Psoas muscle (tissue), 8 donors: ENCODE measurements around the gene KLF9. TPM values are rescaled to one million over a fixed set of nuclear protein-coding genes. Genes with fewer than 3 reads are reported as not detected.

ENCODE experiments used
- ATAC-seq, 4 donors: fragments of 200-7000 bp; cut with Tn5 transposase; one replicate each; pipeline ENCODE4 v1.9.1; 2020; ENCODE audit warnings: moderate library complexity in 3 of 4, mild to moderate bottlenecking in 2 of 4
- DNase-seq, 2 donors: peaks; one replicate each; pipeline ENCODE4 v3.0.0-alpha.2; 2020
- H3K27ac ChIP-seq: fragments of 200-600 bp; one replicate; pipeline ENCODE4 v1.8.0; 2022
- H3K27me3 ChIP-seq, 3 donors: fragments of 200-600 bp in 1 of 3; one replicate each; pipeline versions ENCODE4 v1.6.1 to v1.8.0; 2013 to 2022; ENCODE audit warnings: low read length in 2 of 3, mild to moderate bottlenecking in 2 of 3, moderate library complexity in 1 of 3; ENCODE audit not compliant: insufficient read depth in 3 of 3
- H3K36me3 ChIP-seq, 2 donors: fragments of 200-600 bp in 1 of 2; one replicate each; pipeline versions ENCODE4 v1.6.1 to v1.8.0; 2013 to 2022; ENCODE audit warnings: low read depth in 1 of 2, mild to moderate bottlenecking in 1 of 2, moderate library complexity in 1 of 2; ENCODE audit not compliant: insufficient read depth in 1 of 2
- H3K4me1 ChIP-seq: fragments of 200-600 bp; one replicate; pipeline ENCODE4 v1.8.0; 2022
- H3K4me3 ChIP-seq: fragments of 200-600 bp; one replicate; pipeline ENCODE4 v1.8.0; 2022; ENCODE audit warnings: mild to moderate bottlenecking
- H3K9me3 ChIP-seq: fragments of 200-600 bp; one replicate; pipeline ENCODE4 v1.8.0; 2022
- WGBS, 3 donors: extraction: QIAGEN DNeasy Blood & Tissue Kit; methylation state at CpG; one replicate each; pipeline versions ENCODE4 v1.1.6 to v1.1.7; 2013; 5-methylcytosine and 5-hydroxymethylcytosine counted together
- intact Hi-C, 2 donors: fragments of 100-400 bp; cut with DNase I; formaldehyde crosslinking; loops; one replicate each; pipeline versions ENCODE4 v1.11.0 to v1.14.2; 2022
- polyA plus RNA-seq, 3 donors: library from polyadenylated mRNA; stranded (reverse); fragments of 200-250 nt; gene quantifications; one replicate each; pipeline ENCODE4 v1.2.3, GENCODE V29; 2013
- total RNA-seq, 4 donors: library from RNA; stranded (reverse); fragmentation: NEBNext Ultra II Directional in 2 of 4; extraction: Animal tissue kit (Norgen Biotek cat#: 25700) in 2 of 4; gene quantifications; one replicate each; pipeline versions ENCODE4 v1.2.1 to v1.2.4, GENCODE V29; 2021 to 2023
- TF ChIP-seq, protein P1 (sequence below): fragments of 200-600 bp; IDR thresholded peaks from one replicate; pipeline ENCODE4 v1.8.0; 2022; ENCODE audit warnings: antibody characterized with exemption
- donor health status: healthy with polysubstance abuse.
- donor health status: DM: no; HTN: no; CAD: no; lungs with moderate emphysema.
- donor health status: Bipolar disorder and iron deficiency.
- donor health status: healthy.
- donor health status: DM: yes; HTN: yes; CAD: no.
- donor health status: DM: no; HTN: no; CAD: no.
- donor health status: DM: no; HTN: no; CAD: no.
- donor health status: DM: yes; HTN: yes; CAD: no.

Gene KLF9
- total and polyA plus RNA-seq, 7 donors, result 29.5 to 178 (median 64.4) TPM

DNA sequence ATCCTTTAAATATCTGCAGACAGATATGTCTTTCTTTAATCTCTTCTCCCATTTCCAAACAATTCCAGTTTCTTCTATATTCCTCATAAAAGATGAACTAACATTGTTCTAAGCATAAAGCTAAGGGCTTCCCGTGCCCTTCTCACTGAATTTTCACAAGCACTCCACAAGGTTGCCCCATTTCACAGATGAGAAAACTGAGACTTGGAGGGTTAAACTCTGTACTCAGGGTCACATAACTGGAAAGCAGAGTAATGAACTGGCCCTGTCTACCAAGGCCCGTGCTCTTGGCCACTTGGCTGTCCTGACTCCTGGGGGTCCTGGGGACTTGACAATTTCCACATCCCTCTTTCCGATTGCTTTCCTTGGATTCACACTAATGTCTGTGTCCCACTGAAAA, 25.3 kb downstream of the KLF9 start:
- peaks cover 0 to 19% of the 10 kb centered on the region in 2 donors for H3K36me3 ChIP-seq
- intact Hi-C loops, result no loop called here
- no peak for DNase-seq
- ATAC-seq, result no peak
- H3K4me3 ChIP-seq, result no peak overlapping the region
- 54 to 63% (median 63%) methylated on average over 3 of the region's 3 CpGs for WGBS, 3 donors
- TF ChIP-seq, protein P1, sequence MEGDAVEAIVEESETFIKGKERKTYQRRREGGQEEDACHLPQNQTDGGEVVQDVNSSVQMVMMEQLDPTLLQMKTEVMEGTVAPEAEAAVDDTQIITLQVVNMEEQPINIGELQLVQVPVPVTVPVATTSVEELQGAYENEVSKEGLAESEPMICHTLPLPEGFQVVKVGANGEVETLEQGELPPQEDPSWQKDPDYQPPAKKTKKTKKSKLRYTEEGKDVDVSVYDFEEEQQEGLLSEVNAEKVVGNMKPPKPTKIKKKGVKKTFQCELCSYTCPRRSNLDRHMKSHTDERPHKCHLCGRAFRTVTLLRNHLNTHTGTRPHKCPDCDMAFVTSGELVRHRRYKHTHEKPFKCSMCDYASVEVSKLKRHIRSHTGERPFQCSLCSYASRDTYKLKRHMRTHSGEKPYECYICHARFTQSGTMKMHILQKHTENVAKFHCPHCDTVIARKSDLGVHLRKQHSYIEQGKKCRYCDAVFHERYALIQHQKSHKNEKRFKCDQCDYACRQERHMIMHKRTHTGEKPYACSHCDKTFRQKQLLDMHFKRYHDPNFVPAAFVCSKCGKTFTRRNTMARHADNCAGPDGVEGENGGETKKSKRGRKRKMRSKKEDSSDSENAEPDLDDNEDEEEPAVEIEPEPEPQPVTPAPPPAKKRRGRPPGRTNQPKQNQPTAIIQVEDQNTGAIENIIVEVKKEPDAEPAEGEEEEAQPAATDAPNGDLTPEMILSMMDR, result no peak
- H3K4me1 ChIP-seq, result peaks cover 87% of the 10 kb centered on the region
- H3K27me3 ChIP-seq, result no peaks in the 10 kb centered on the region
- peak overlapping the region; percentile 61 for H3K27ac ChIP-seq
- no peaks in the 10 kb centered on the region for H3K9me3 ChIP-seq

DNA sequence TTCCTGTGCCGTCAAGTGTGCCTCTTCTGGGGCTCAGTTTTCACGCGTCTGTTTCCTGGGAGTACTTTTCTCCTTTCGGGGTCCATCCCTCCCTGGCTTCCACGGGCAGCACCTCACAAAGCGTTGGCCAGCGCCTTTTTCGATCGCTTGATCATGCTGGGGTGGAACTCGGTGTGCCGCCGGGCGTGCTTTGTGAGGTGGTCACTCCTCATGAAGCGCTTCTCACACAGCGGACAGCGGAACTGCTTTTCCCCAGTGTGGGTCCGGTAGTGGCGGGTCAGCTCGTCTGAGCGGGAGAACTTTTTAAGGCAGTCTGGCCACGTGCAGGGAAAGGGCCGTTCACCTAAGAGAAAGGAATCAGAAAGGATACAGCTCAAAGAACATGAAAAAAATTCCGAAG, 26.8 kb downstream of the KLF9 start:
- H3K27ac ChIP-seq, result no peak overlapping the region
- peaks cover 0 to 19% of the 10 kb centered on the region in 2 donors for H3K36me3 ChIP-seq
- TF ChIP-seq, protein P1, result no peak

DNA sequence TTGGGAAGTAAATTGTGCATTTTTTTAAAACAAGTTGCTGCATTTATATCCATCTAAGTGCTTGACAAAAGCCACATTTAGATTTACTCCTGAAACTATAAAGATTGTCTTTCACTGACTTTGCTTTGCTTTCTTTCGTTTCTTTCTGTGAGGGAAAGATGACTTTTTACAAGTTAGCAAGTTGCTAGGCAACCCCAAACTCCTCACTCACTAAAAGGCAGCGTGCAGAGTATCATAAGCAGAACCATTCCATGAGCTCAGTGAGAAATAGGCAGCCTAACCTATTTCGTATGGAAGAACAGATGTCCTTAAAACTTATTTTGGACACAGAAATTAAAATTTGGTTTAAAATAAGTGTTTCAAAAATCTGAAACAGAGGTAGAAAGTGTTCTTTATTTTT, 29.0 kb downstream of the KLF9 start:
- peaks cover 58% of the 10 kb centered on the region for H3K4me1 ChIP-seq
- no peak overlapping the region for H3K4me3 ChIP-seq
- no peaks in the 10 kb centered on the region for H3K9me3 ChIP-seq
- WGBS, 3 donors, result 31 to 62% (median 34%) methylated on average over 3 of the region's 3 CpGs
- no peaks in the 10 kb centered on the region for H3K27me3 ChIP-seq
- no peak overlapping the region for H3K27ac ChIP-seq
- intact Hi-C loops, result no loop called here
- H3K36me3 ChIP-seq, result peaks cover 0 to 19% of the 10 kb centered on the region in 2 donors
- no peak for ATAC-seq
- TF ChIP-seq, protein P1, result no peak
- DNase-seq, result no peak

More for the DNA sequence above, 26.8 kb downstream of the KLF9 start:
- H3K4me3 ChIP-seq, result no peak overlapping the region
- H3K9me3 ChIP-seq, result no peaks in the 10 kb centered on the region
- DNase-seq (peak in 1 of 2 donors; percentile 60), ATAC-seq (no peak)
- intact Hi-C loops, result no loop called here
- no peaks in the 10 kb centered on the region for H3K27me3 ChIP-seq
- 83 to 93% (median 85%) methylated on average over 23 of the region's 23 CpGs for WGBS, 3 donors
- peaks cover 79% of the 10 kb centered on the region for H3K4me1 ChIP-seq

DNA sequence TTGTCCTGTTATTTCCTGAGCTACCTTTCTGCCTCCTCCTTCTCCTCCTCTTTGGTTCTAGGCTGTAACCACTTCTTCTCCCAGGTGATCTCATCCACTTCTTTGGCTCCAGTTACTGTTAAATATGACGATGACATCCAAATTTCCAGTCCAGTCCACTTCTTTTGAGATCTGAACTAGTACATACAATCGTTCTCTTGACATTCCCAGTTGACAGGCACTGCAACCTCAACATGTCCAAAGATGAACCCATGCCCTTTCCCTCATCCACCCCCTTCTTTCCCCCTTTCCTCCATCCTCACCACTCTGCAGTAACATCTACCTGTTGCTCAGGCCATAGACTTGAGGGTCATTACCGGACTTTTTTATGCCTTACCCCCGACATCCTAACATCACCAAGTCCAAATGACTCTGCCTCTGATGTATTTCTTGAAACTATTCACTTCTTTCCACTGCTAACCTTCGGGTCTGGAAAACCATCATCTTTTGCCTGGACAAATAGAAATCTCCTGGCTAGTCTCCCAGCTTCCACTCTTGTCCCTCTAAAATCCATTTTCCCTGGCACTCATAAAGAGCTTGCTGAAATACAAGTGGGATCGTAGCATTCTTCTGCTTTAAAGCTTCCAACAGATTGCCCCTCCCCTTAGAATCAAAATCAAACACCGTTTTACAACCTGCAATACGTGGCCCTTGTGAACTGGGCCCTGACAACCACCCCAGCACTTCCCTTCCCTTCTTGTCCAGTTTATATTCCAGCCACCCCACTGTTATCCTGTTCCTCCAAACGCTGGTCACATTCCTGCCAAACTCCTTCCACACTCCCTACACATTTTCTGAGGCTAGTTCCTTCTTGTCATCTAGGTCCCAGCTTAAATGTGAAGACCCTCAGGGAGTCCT, 31.5 kb downstream of the KLF9 start:
- peak in 3 of 4 donors; percentile 8 to 25 (median 13) for ATAC-seq
- TF ChIP-seq, protein P1, result no peak
- no peaks in the 10 kb centered on the region for H3K27me3 ChIP-seq
- H3K9me3 ChIP-seq, result no peaks in the 10 kb centered on the region
- intact Hi-C loops, result no loop called here
- WGBS, 3 donors, result 45 to 62% (median 50%) methylated on average over 9 of the region's 9 CpGs
- peaks cover 0 to 19% of the 10 kb centered on the region in 2 donors for H3K36me3 ChIP-seq
- DNase-seq, result no peak
- H3K4me1 ChIP-seq, result peaks cover 45% of the 10 kb centered on the region
- peak overlapping the region; percentile 25 for H3K27ac ChIP-seq
- H3K4me3 ChIP-seq, result no peak overlapping the region
